ENCODE data around the gene GPSM1. TPM values are rescaled to one million over a fixed set of nuclear protein-coding genes. Genes with fewer than 3 reads are reported as not detected.
A peak's percentile ranks its signal among the peaks of the same experiment; 100 is the strongest.

The GPSM1 gene
- total RNA-seq, 1 experiment from 2014 or later = 14.2 TPM

DNA sequence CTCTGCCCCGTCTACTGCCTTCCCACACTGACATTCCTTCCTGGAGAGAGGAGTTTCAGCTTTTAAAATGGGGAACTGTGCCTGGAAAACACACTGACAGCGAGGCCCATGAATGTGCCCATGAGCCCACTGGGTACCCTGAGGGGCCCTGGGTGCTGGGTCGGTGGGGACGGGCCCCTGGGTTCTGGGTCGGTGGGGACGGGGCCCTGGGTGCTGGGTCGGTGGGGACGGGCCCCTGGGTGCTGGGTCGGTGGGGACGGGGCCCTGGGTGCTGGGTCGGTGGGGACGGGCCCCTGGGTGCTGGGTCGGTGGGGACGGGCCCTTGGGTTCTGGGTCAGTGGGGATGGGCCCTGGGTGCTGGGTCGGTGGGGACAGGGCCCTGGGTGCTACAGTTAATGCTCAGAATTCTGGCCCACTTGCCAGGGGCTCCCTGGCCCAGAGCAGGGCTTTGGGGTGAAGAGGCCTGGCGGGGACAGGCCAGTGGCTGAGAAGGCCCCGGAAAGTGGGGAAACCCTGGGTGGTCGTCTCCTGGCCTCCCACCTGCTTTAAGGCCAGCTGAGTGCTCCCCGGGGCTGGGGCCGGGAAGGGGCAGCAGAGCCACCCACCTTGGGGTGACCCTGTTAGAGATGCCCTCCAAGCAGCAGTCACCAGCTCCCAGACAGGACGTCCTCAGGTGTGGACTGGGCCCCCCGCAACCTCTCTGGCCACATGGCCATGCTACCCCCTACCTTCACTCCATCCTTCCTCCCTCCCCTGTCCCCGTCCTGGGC is 2.5 kb downstream of the GPSM1 start:
- POLR2A ChIA-PET = no interaction called here
- no peak for DNase-seq (ENCODE audit: low spot score)
- Mint-ChIP-seq H3K9me3 (no peaks in the 10 kb centered on the region), H3K4me1 (peaks cover 7% of the 10 kb centered on the region), H3K27ac (no peak overlapping the region), H3K36me3 (no peaks in the 10 kb centered on the region), H3K4me3 (no peak overlapping the region), H3K27me3 (ENCODE audit: low read depth) (no peaks in the 10 kb centered on the region)
- ATAC-seq = no peak
- CTCF ChIA-PET = interaction anchor here (0.6 to 3.4 kb wide), 4 partner anchors 10 to 34 kb away, joined by 3 to 19 read pairs (median 8); partner anchors contain the start of gene DNLZ
- no peak for TF ChIP-seq ZNF121 (CRISPR knock-in tag; IDR thresholded peaks at IDR 0.05)
- TF ChIP-seq ETV6 (CRISPR knock-in tag; IDR thresholded peaks at IDR 0.05) = no peak
- TF ChIP-seq TCF7 (CRISPR knock-in tag; IDR thresholded peaks at IDR 0.05; ENCODE audit: low read depth) = no peak
- TF ChIP-seq ZNF671 (CRISPR knock-in tag; IDR thresholded peaks at IDR 0.05) = no peak
- TF ChIP-seq SP1 (CRISPR knock-in tag; conservative IDR thresholded peaks at IDR 0.05) = no peak
- TF ChIP-seq, protein P1, sequence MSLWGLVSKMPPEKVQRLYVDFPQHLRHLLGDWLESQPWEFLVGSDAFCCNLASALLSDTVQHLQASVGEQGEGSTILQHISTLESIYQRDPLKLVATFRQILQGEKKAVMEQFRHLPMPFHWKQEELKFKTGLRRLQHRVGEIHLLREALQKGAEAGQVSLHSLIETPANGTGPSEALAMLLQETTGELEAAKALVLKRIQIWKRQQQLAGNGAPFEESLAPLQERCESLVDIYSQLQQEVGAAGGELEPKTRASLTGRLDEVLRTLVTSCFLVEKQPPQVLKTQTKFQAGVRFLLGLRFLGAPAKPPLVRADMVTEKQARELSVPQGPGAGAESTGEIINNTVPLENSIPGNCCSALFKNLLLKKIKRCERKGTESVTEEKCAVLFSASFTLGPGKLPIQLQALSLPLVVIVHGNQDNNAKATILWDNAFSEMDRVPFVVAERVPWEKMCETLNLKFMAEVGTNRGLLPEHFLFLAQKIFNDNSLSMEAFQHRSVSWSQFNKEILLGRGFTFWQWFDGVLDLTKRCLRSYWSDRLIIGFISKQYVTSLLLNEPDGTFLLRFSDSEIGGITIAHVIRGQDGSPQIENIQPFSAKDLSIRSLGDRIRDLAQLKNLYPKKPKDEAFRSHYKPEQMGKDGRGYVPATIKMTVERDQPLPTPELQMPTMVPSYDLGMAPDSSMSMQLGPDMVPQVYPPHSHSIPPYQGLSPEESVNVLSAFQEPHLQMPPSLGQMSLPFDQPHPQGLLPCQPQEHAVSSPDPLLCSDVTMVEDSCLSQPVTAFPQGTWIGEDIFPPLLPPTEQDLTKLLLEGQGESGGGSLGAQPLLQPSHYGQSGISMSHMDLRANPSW (CRISPR knock-in tag; conservative IDR thresholded peaks at IDR 0.05; ENCODE audit: low read depth) = no peak
- no peak for TF ChIP-seq ELF4 (CRISPR knock-in tag; IDR thresholded peaks at IDR 0.05; ENCODE audit: low read depth)
- TF ChIP-seq TP53 (CRISPR knock-in tag; IDR thresholded peaks at IDR 0.05) = no peak
- TF ChIP-seq NFE2L1 (CRISPR knock-in tag; IDR thresholded peaks at IDR 0.05) = no peak
- TF ChIP-seq NR1H2 (CRISPR knock-in tag; IDR thresholded peaks at IDR 0.05) = no peak
- TF ChIP-seq, protein P2, sequence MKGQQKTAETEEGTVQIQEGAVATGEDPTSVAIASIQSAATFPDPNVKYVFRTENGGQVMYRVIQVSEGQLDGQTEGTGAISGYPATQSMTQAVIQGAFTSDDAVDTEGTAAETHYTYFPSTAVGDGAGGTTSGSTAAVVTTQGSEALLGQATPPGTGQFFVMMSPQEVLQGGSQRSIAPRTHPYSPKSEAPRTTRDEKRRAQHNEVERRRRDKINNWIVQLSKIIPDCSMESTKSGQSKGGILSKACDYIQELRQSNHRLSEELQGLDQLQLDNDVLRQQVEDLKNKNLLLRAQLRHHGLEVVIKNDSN (CRISPR knock-in tag; IDR thresholded peaks at IDR 0.05) = no peak

- ATAC-seq (no peak), DNase-seq (ENCODE audit: low spot score) (no peak)
- CTCF ChIA-PET = interaction anchor here (0.6 to 3.4 kb wide), 3 partner anchors 9 to 33 kb away, joined by 3 to 19 read pairs (median 6); partner anchors contain the start of gene DNLZ
- H3K27ac Mint-ChIP-seq = peak overlapping the region; percentile 57; the same call in 1 of the 2 replicates
- POLR2A ChIA-PET = no interaction called here
- no peaks in the 10 kb centered on the region for H3K9me3 Mint-ChIP-seq
- H3K4me3 Mint-ChIP-seq = no peak overlapping the region
- H3K36me3 Mint-ChIP-seq = no peaks in the 10 kb centered on the region
- H3K4me1 Mint-ChIP-seq = peaks cover 7% of the 10 kb centered on the region
- no peaks in the 10 kb centered on the region for H3K27me3 Mint-ChIP-seq (ENCODE audit: low read depth)
- no peak for TF ChIP-seq SMAD3 (CRISPR knock-in tag; IDR thresholded peaks at IDR 0.05; ENCODE audit: borderline replicate concordance)
- no peak for TF ChIP-seq FOXK1 (CRISPR knock-in tag; IDR thresholded peaks at IDR 0.05)
- TF ChIP-seq, protein P3, sequence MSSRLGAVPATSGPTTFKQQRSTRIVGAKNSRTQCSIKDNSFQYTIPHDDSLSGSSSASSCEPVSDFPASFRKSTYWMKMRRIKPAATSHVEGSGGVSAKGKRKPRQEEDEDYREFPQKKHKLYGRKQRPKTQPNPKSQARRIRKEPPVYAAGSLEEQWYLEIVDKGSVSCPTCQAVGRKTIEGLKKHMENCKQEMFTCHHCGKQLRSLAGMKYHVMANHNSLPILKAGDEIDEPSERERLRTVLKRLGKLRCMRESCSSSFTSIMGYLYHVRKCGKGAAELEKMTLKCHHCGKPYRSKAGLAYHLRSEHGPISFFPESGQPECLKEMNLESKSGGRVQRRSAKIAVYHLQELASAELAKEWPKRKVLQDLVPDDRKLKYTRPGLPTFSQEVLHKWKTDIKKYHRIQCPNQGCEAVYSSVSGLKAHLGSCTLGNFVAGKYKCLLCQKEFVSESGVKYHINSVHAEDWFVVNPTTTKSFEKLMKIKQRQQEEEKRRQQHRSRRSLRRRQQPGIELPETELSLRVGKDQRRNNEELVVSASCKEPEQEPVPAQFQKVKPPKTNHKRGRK (CRISPR knock-in tag; IDR thresholded peaks at IDR 0.05; ENCODE audit: borderline replicate concordance) = no peak
- TF ChIP-seq, protein P4, sequence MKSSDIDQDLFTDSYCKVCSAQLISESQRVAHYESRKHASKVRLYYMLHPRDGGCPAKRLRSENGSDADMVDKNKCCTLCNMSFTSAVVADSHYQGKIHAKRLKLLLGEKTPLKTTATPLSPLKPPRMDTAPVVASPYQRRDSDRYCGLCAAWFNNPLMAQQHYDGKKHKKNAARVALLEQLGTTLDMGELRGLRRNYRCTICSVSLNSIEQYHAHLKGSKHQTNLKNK (CRISPR knock-in tag; IDR thresholded peaks at IDR 0.05) = no peak
- no peak for TF ChIP-seq GABPB1 (CRISPR knock-in tag; IDR thresholded peaks at IDR 0.05)
- no peak for TF ChIP-seq SOX15 (CRISPR knock-in tag; IDR thresholded peaks at IDR 0.05)
- no peak for TF ChIP-seq IRF2 (CRISPR knock-in tag; IDR thresholded peaks at IDR 0.05; ENCODE audit: borderline replicate concordance, low read depth)
- no peak for TF ChIP-seq ZNF396 (CRISPR knock-in tag; IDR thresholded peaks at IDR 0.05; ENCODE audit: borderline replicate concordance)
- no peak for TF ChIP-seq ESRRA (CRISPR knock-in tag; IDR thresholded peaks at IDR 0.05; ENCODE audit: borderline replicate concordance)
- TF ChIP-seq, protein P5, sequence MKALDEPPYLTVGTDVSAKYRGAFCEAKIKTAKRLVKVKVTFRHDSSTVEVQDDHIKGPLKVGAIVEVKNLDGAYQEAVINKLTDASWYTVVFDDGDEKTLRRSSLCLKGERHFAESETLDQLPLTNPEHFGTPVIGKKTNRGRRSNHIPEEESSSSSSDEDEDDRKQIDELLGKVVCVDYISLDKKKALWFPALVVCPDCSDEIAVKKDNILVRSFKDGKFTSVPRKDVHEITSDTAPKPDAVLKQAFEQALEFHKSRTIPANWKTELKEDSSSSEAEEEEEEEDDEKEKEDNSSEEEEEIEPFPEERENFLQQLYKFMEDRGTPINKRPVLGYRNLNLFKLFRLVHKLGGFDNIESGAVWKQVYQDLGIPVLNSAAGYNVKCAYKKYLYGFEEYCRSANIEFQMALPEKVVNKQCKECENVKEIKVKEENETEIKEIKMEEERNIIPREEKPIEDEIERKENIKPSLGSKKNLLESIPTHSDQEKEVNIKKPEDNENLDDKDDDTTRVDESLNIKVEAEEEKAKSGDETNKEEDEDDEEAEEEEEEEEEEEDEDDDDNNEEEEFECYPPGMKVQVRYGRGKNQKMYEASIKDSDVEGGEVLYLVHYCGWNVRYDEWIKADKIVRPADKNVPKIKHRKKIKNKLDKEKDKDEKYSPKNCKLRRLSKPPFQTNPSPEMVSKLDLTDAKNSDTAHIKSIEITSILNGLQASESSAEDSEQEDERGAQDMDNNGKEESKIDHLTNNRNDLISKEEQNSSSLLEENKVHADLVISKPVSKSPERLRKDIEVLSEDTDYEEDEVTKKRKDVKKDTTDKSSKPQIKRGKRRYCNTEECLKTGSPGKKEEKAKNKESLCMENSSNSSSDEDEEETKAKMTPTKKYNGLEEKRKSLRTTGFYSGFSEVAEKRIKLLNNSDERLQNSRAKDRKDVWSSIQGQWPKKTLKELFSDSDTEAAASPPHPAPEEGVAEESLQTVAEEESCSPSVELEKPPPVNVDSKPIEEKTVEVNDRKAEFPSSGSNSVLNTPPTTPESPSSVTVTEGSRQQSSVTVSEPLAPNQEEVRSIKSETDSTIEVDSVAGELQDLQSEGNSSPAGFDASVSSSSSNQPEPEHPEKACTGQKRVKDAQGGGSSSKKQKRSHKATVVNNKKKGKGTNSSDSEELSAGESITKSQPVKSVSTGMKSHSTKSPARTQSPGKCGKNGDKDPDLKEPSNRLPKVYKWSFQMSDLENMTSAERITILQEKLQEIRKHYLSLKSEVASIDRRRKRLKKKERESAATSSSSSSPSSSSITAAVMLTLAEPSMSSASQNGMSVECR (CRISPR knock-in tag; IDR thresholded peaks at IDR 0.05; ENCODE audit: borderline replicate concordance) = no peak
- TF ChIP-seq, protein P6, sequence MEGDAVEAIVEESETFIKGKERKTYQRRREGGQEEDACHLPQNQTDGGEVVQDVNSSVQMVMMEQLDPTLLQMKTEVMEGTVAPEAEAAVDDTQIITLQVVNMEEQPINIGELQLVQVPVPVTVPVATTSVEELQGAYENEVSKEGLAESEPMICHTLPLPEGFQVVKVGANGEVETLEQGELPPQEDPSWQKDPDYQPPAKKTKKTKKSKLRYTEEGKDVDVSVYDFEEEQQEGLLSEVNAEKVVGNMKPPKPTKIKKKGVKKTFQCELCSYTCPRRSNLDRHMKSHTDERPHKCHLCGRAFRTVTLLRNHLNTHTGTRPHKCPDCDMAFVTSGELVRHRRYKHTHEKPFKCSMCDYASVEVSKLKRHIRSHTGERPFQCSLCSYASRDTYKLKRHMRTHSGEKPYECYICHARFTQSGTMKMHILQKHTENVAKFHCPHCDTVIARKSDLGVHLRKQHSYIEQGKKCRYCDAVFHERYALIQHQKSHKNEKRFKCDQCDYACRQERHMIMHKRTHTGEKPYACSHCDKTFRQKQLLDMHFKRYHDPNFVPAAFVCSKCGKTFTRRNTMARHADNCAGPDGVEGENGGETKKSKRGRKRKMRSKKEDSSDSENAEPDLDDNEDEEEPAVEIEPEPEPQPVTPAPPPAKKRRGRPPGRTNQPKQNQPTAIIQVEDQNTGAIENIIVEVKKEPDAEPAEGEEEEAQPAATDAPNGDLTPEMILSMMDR (IDR thresholded peaks at IDR 0.05) = no peak
These were observed 3.2 kb downstream of the GPSM1 start for GRCh38 chr9:136330406-136330990.

Measured in WTC11 (cell line).